Measurements from ENCODE around the gene FKBP9.

The FKBP9 gene

DNA sequence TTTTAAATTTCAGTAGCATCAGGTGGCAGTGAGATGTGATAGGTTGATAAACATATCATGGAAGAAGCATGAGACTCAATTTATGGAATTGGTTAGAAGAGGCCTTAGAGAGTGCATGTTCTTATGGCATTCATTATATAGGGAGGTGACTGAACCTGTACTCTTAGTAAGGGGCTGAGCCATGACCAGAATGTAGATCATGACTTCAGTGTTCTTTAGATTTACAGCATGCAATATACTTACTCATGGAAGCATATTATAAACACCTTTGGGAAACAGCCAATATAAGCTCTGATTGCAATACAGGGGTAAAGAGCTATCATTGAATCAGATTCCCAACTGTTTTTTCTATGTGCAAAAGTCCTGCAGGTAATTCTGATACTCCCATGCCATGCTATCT is 55.1 kb downstream of the FKBP9 start:
- DNase-seq, result no peak

DNA sequence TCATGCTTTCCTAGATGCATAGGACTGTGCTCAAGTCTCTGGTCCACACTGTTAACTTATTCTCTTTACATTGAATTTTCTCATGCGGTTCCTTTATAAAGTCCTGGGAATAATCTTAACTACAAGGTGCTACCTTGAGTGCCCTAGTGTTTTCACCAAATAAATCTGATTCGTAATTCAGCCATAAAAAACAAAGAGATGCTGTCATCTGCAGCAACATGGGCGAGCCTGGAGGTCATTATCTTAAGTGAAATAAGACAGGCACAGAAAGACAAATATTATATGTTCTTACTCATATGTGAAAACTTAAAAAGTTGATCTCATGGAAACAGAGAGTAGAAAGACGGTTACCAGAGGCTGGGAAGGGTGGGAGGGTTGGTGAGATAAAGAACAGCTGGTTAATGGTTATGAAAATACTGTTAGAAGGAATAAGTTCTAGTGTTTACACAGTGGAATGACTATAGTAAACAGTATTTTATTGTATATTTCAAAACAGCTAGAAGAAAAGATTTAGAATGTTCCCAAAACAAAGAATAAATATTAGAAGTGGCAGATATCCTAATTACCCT is 67.0 kb downstream of the FKBP9 start:
- DNase-seq, result no peak

DNA sequence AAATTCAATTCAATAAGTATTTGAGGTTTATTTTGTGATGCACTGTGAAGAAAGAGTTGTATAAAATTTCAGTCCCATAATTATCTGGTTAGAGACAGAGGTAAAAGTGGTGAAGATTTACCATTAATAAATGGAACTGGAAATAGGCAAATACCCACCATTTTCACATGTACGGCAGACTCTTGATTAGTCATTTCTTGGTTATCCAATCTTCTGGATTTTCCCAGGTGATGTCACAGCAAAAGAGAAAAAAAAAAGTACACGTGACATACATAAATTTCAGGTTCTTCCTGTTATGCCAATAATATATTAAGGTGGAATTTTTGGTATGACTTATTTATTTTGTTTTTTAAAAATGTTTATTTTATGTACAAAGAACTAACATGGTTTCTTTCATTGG is 78.5 kb downstream of the FKBP9 start:
- DNase-seq, result no peak

GRCh38 chr7:33038639-33039038 is 81.4 kb downstream of the FKBP9 start:
- DNase-seq, result no peak

- no peak for DNase-seq
These were observed 82.1 kb downstream of the FKBP9 start for GRCh38 chr7:33039257-33039902.

GRCh38 chr7:33039903-33040292 is 82.7 kb downstream of the FKBP9 start:
- no peak for DNase-seq

DNA sequence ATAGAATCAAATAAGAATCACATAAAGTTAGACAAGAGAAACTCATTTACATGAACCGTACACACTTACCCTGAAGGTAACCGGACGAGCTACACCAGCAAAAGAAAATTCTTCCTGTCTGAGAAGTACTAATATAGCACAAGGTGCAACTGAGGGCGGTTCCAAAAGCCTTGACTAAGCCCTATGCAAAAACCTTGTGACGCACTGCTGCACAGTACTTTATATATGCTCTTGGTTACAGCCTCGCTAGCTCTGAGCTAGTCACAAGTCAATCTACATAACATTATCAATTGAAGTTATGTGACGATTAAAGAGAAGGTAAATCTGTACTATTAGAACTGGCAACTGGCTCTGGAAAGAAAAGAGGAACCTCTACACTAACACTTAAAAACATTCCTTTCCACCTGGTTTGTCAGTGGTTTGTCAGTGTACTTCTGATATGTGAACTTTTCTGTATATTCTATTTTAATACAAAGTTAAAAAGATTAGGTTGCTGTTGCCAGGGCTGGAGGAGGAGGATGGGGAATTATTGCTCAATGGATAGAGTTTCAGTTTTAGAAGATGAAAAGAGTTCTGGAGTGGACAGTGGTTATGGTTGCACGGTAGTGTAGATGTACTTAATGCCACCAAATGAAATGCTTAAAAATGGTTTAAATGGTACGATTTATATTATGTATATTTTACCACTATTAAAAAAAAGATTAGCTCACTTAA is 83.7 kb downstream of the FKBP9 start:
- no peak for DNase-seq

DNA sequence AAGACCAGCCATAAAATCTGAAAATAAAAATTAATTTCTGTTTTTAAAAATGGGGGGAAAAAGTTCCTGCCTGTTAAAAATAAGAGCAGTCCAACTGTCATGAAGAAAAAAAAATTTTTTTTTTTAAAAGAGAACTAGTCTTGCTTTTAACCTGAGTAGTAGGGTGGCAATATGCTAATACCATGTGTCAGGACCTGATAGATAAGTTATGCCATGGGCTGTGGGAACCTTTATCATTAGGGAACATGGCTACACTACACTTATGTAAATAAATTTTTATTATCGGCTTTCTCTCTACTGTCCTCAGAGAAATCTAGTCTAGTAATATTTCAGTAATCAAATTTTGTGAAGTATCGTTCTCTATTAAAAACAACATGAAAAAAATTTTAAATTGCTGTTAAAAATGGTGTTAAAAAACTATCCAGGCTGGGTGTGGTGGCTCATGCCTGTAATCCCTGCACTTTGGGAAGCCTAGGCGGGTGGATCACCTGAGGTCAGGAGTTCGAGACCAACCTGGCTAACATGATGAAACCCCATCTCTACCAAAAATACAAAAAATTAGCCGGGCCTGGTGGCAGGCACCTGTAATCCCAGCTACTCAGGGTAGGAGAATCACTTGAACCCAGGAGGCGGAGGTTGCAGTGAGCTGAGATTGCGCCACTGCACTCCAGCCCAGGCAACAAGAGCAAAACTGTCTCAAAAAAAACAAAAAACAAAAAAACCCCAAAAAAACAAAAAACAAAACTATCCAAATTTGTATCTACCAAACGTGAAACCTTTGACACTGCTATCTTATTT is 84.6 kb downstream of the FKBP9 start:
- no peak for DNase-seq

GRCh38 chr7:33043501-33044400 is 86.5 kb downstream of the FKBP9 start:
- no peak for DNase-seq

DNA sequence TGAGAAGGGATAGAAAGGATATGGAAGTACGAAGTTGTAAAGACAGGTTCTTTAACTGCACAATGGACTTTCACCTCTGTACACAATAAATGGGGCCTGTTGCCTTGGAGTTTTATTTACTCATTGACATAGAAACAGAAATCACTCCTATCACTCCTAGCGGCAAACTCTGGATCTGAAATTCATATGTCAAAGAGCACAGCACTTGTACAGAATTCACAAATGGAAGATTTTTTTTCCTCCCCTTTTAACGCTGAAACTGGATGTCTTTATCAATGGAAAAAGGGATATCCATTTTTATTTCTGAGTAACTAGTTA is 87.1 kb downstream of the FKBP9 start:
- DNase-seq, result no peak

DNA sequence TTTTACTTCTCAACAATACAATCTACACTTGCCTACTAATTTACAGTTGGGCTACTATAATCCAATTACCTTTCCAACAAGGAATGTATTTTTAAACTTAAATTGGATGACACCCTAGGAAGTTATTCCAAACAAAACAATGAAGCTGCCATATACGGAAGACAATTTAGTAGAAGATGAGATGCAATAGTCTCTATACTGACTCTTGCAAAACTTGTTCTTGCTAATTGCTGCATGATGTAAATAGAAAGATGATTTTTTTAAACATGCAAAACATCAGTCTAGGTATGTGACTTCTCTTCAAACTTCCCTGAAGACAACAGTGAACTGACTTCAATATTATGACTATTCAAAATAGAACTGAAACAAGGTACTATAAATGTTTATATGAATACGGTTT is 87.7 kb downstream of the FKBP9 start:
- no peak for DNase-seq

DNA sequence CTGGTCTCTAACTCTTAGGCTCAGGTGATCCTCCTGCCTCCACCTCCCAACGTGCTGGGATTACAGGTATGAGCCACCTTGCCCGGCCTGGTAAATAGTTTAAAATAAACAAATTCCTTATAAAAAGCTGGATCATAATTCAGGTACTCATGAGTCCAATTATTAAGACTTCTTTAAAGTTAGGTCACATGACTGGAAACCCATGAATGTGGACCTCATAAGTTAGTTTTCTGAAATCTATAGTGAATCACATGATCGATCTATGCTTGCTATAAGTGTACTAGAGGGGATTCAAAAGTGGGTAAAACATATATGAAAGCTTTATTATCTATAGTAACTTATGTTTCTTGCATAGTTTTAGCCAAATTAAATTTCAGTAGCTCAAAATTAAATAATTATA is 91.0 kb downstream of the FKBP9 start:
- DNase-seq, result no peak

DNA sequence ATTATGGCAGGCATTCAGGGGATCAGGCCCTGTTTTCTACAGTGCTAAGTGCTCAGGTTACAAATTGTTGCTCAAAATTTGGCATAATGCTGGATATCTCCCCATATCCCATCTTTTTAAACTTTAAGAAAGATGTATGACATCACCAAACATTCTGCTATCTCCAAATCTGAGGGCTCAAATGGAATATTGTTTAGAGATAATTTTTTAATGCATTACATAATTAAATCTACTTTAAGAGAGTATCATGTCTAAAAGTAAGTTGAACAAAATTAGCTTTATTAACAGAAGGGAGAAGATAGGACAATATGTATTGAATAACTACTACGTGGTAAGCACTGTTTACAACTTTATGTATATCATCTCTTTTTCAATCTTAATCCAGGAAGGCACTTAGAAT is 91.5 kb downstream of the FKBP9 start:
- DNase-seq, result no peak

GRCh38 chr7:33050535-33051318 is 93.5 kb downstream of the FKBP9 start:
- peak; percentile 9 to 61 for DNase-seq

- no peak for DNase-seq
These were observed 96.5 kb downstream of the FKBP9 start for GRCh38 chr7:33053721-33054120.

DNA sequence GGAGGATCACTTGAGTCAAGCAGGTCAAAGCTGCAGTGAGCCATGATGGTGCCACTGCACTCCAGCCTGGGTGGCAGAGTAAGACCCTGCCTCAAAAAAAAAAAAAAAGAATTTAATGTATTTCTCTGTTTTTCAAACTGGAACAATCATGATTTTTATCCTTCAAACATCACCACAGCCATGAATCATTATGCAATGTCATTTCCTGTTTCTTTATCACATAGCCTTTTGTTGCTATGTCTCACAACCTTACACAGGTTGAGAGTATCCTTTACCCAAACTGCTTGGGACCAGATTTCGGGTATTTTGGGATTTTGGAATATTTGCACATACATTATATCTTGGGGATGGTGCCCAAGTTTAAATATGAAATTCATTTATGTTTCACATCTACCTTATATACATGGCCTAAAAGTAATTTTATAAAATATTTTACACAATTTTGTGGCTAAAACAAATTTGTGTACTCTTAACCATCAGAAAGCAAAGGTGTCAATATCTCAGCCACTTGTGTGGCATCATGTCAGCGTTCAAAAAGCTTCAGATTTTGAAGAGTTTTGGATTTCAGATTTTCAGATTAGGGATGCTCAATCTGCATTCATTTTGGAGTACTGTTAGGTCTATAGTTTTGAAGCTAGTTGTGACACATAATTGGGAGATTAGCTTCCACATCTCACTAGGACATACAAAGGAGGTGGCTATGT is 97.2 kb downstream of the FKBP9 start:
- peak in 1 of 2 experiments; percentile 38 for DNase-seq

- no peak for DNase-seq
These were observed 97.9 kb downstream of the FKBP9 start for GRCh38 chr7:33055158-33055557.
